Measurements from ENCODE around the gene PCED1B.

PCED1B gene

GRCh38 chr12:47281667-47282171, 202.3 kb downstream of the PCED1B start:
- DNase-seq, result peak; percentile 57

DNA sequence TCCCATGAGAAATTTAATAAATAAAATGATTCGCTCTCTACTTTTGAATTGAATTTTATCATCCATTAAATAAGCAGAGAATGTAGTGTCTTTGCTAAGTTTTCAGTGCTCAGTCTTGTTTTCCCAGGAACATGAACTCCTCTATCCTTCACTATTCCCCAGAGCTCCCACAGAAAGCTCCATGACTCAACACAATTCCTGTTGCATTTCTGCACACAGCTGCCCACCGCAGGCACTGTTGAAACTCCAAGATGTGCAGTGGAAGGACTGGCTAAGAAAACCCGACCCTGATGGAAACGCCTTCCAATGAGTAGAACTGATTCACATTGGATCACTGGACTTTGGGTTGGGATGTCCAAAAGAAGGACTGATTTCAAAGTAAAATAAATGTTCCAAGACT, 202.8 kb downstream of the PCED1B start:
- DNase-seq, result no peak
